GM21447 (cell line): Measurements from ENCODE around the gene WDR26.
A peak's percentile ranks its signal among the peaks of the same experiment; 100 is the strongest.
"Not testable (repeated sequence)": the region's sequence is repeated elsewhere in the genome, so short reads cannot be mapped to it uniquely, and the experiment has no call there.

ENCODE experiments used
- ATAC-seq: cut with Tn5 transposase; IDR thresholded peaks from one replicate; pipeline ENCODE4 v1.9.1; 2021; ENCODE audit not compliant: unreplicated experiment

The WDR26 gene

DNA sequence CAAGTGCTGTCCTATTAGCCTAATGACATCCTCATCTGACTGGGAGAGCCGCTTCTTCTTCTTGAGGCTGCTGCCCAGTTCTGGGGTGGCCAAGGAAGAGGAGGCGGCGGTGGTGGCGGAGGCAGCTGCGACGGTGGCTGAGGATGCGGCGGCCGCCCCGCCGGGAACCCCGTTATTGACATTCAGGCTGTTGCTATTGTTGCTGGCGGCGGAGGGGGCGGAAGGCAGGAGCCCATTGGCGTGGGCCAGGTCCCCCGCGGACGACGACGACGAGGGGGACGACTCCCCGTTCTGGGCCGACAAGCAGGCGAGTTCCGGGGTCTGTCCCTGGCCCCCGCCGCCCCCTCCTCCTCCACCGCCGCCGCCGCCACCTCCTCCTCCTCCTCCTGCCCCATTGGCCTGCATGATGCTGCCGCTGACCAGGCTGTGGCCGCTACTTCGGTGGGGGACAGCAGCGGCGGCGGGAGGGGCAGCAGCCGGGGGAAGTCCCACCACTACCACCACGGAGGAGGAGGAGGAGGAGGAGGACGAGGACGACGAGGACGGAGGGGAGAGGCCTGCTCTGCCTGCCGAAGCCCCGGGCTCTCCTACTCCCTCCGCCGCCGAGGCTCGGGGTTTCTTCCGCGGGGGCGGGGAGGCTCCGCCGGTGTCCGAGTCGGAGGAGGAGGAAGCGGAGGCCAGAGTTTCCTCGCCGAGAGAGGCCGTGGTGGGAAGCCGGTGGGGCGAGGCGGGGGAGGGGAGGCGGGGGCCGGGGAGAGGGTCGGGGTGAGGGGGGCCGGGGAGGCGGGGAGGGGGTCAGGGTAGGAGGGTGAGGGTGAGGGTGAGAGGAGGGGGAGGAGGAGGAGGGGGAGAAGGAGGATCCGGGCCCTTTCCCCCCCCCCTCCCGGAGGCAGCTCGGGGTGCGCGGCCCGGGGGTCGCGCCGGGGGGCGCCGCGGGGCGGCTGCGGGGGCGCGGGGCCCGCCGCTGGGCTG is 610 bp downstream of the WDR26 start:
- ATAC-seq, result no peak

DNA sequence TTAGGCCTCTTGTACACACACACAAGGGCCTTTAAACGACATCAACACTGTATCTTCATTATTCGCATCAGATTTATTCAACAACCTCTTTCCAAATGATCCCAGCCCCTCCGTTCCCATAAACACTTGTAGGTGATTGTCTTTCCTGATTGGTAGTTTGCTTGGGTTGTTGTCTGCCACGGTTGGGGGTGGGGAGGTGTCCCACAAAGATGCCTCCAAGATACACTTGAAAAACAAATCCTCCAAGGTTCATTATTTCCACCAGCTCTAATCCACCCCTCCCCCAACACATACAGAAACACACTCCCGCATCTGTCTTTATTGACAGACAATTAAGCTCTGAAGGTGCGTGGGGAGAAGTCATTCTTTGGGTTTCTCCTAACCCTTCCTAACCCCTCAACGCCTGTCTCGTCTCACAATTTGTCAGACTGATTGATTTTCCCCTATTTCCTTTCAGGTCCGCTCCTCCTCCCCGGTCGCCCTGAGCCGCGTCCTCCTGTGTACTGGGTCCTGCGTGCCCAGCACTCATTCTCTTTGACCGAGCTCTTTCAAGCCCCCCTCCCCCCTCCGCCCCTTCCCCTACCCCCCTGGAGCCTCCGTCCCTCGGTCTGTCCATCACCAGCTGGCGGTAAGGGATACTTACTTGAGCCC is 1.4 kb downstream of the WDR26 start:
- no peak for ATAC-seq

DNA sequence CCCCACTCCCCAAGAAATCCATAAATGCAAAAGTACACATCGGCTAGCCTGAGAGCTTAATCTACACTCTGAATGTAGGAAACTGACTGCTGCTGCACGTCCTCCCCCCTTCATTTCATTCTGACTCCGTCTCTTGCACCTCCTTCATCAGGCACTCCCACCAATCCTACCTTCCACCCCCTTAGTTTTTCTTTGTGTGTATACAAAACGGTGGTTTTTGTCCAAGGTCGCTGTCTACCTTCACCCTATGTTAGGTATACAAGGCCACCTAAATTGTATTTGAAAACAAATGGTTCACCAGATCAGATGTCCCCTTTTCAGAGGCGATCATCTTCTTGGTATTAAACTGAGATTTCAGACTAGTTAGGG is 1.9 kb downstream of the WDR26 start:
- ATAC-seq, result no peak

DNA sequence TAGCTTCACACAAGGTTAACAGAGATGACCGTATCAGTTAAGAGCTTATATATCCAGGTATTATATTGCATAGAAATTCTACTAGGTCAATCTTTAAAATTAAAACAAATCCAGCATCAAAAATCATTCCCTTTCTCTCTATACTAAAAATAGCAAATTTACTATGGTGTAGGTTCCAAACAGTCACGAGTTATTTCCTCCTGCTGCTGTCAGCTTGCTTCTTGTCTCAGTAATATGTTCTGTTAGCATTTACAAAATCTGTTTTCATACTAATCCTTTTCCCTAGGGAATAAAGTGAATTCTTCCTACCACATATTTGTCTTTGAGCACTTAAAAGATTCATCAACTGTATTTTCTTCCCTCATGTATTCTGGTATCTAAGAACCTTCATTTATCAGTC is 2.5 kb downstream of the WDR26 start:
- ATAC-seq, result no peak

DNA sequence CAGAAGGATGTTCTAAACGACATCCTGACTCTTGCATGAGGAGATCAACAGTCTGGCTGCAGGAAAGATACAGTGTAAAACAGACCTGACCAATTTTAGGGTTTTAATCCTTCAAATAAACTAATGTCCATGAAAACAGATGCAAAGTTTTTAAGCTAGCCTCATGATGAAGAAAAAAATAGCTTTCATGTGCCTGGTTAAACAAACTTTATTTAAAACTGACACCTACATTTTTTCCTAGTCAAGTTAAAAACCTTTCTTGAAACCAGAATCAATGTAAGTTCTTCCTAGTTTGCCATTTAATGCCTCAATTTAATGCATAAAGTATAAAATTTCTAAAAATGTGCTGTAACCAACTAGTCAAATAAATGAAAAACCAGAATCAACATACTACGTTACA is 2.9 kb downstream of the WDR26 start:
- ATAC-seq, result no peak

DNA sequence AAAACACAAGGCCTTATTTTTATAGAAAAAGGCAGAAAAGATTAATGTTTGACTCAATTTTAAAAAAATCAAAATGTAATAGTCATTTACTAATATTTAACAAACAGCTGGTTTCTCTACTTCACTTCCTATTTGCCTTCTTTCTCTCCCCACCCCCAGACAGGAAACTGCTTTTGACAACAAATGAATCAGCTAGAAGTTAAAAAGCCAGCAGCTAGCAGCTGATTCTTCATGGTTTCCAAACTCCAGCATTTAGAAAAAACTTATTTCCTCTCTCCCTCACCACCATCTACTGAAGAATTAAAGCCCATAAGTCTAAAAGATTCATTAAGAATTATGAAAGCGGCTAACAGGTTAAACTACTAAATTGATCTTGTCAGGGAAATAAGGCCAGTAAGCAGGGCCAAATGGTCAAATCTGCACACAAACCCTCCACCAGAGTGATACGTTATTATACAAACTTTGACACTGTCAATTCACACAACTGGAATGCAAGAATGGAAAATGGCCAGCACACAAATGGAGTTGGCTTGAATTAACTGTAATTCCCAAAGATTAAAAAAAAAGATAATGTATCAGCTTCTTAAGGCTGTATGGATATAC is 4.0 kb downstream of the WDR26 start:
- peak; percentile 29 for ATAC-seq

DNA sequence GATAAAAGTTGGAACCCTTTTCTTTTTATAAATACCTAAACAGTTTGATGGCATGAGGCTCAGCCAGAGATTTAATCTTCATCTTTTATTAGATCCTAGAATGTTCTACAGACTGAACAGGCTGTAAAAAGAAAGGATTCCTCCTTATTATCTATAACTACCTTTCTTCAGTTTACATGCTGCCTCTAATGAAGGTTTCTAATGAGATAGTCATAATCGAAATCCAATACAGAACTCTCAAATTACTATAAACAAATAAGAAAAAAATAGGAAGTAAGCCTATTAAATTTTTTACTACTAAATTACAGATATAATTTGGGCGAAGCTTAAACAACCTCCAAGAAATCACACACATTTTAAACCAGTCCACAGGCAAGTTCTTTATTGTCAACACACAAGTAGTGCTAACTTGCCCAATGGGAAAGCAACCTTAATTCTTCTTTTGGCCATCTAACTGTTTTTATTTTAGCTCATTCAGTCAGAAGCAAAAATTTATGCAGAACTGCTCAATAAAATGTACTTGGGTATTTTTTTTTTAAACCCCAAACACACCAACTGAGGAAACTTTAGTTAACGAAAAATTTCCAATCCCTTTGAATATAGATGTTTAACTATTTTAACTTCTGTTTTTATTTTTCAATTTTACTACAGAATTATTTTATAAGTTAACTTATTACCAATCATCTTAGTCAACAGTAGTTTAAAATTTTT is 4.8 kb downstream of the WDR26 start:
- ATAC-seq, result no peak

DNA sequence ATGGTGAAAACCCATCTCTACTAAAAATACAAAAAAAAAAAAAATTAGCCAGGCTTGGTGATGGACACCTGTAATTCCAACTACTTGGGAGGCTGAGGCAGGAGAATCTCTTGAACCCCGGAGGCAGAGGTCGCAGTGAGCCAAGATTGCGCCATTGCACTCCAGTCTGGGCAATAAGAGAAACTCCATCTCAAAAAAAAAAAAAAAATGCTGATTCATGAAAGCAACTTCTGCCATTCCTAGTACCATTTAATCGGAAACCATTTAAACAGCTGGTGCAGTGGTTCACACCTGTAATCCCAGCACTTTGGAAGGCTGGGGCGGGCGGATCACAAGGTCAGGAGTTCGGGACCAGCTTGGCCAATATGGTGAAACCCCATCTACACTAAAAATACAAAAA is 5.9 kb downstream of the WDR26 start:
- not testable (repeated sequence) for ATAC-seq

DNA sequence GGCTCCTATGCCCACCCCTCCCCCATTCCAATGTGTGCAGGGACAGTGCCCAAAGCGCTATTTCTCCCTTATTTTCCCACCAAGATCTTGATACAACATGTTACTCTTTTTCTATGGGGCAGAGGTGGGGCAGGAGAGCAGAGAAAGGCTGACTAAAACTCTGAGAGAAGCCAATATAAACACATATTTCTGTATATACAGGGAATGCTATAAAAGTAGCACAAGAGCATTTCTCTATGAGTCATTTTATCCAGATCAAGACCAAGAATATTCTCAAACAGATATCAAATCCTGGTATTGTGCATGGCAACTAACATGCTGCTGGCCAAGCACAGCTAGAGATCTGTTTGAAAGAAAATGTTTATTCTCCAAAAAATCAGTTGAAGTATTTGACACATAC is 7.3 kb downstream of the WDR26 start:
- no peak for ATAC-seq

DNA sequence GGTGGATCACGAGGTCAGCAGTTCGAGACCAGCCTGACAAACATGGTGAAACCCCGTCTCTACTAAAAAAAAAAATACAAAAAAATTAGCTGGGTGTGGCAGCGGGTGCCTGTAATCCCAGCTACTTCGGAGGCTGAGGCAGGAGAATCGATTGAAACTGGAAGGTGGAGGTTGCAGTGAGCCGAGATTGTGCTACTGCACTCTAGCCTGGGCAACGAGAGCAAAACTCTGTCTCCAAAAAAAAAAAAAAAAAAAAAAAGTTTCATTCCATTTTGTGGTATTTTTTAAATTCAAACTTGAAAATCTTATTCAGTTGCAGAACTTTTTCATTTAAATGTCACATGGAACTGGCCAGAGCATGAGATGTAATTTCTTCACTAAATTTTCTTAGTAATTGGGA is 7.7 kb downstream of the WDR26 start:
- ATAC-seq, result not testable (repeated sequence)

DNA sequence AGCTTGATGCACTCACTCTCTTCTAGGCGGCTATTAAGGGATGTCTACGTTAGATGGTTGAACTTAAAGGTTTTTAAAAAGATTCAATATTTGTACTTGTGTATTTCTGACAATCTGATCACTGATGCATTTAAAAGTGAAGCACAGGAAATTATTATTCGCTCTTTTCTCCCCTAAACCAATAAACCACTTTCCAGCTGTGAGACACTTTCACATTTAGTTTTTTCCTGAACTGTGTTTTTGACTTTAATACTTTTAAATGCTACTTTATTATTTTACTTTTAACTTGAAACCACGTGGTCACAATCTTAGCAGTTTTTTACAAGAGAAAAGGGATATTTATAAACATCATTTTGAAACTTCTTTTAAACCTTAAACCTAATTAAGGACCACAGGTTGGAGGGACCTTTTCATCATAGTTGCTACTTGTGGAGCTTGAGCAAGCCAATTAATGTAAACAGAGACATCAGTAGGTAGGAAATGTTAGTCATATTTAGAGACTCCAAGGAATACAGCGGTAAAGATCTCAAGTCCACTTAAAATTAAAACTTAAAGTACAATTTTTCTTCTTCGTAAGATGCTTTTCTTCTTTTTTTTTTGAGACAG is 9.2 kb downstream of the WDR26 start:
- ATAC-seq, result no peak

DNA sequence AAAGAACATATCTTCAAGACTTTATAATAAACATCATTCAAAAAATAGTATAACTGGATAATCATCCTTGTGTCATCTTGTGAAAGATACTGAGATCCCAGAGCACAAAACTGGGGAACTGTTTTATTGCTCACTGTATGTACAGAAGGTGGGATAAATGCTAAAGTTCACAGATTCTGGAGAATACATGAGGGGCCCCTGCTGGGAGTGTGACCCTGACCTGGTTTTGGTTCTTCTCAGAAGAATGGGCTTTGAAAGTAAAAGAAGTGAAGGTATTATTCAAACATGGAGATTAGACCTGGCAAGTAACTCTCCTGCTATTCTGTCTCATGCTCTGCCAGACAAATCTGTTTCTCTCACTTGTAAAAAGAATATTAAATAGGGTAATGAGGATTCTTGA is 14.5 kb downstream of the WDR26 start:
- ATAC-seq, result no peak

DNA sequence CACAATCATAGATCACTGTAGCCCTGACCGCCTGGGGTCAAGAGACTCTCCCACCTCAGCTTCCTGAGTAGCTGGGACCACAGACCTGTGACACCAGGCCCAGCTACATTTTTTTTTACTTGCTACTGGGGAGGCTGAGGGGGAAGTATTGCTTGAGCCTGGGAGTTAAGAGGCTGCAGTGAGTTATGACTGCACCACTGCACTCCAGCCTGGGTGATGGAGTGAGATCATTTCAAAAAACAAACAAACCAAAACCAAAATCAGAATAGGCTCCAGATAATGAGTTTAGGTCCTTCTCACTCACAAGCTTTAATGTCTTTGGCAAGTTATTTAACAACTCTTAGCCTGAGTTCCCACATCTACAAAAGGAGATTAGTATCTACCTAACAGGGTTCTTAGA is 22.8 kb downstream of the WDR26 start:
- ATAC-seq, result no peak

DNA sequence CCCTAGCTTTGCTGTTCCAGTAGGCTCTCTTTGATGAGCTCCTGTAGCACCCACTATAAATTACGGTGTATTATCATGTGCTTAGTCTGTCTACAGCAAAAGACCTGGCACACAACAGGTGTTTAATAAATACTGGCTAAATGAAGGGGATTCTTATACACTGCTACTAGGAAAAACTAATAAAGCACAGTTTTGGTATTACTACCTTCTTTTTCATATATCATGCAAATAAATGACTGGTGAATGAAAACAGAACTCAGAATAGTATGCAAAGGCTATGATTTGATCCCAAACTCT is 26.4 kb downstream of the WDR26 start:
- no peak for ATAC-seq

DNA sequence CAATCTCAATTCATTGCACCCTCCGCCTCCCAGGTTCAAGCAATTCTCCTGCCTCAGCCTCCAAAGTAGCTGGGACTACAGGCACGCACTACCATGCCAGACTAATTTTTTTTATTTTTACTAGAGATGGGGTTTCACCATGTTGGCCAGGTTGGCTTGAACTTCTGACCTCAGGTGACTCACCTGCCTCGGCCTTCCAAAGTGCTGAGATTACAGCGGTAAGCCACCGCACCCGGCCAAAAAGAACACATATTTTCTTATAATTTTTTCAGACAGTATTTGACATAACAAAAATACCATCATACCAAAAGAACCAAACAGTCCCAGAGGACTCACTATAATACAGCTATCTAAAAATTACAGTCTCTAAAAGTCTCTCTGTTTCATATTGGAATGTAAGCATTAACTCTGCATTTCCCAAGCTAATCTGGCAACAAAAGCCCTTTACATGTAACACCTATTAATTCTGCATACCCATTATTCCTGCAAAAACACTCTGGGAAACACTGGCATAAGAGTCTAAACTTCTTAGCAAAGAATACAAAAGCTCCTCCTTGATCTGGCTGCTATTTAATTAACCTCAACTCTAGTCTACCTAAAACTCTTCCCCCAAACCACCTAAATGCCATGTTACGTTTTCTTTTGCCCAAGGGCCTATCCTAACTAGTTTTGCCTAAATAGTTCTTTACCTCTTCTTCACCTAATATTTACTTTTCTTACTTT is 26.9 kb downstream of the WDR26 start:
- ATAC-seq, result no peak

DNA sequence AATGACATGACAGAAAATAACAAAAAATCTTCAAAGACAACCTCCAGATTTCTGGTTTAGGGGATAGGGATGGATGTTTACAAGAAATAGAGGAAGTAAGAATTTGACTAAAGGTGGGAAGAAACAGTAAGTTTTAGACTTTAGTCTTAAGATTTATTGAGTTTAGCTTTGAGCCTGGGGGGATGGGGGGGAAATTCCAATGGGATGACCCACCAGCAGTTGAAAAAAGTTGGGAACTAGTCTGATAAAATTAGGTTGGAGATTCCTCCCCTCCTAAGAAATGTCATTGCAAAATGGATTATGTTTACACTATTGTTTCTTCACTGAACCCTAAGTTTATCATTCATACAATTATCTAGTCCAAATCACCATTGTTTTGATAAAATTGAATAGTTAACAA is 28.4 kb downstream of the WDR26 start:
- ATAC-seq, result no peak

DNA sequence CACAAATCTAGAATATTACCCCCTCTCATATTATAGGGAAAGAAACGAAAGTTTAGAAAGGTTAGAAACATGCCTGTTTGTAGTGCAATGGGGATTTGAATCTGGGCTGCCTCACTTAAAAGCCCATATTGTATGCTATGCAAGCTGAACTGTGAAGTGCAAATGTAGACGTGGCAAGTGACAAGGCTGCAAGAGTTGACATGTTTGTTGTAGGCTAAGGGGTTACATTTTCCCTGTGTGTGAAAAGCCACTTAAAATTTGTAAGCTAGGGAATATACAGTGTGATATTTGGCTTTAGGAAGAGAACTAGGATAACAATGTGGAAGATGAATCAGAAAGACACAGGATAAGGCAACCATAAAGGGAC is 29.0 kb downstream of the WDR26 start:
- no peak for ATAC-seq

DNA sequence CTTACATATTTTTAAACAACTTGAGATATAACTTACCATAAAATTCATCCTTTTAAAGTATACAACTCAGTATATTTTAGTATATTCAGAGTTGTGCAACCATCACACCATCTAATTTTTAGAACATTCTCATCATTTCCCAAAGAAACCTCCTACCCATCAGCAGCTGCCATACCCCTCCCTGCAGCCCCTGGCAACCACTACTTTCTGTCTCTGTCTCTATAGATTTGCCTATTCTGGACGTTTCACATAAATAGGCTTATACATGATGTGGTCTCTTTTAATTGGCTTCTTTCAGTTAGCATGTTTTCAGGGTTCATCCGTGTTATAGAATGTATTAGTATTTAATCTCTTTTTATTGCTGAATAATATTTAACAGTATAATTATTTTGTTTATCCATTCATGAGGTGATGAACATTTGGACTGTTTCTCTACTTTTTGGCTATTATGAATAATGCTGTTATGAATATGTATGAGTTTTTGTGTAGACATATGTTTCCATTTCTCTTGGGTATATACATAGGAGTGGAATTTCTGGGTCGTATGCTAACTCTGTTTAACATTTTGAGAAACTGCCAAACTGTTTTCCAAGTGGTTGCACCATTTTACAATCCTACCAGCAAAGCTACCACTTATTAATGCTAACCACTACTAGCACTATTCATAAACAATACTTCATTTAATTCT is 29.5 kb downstream of the WDR26 start:
- ATAC-seq, result no peak

DNA sequence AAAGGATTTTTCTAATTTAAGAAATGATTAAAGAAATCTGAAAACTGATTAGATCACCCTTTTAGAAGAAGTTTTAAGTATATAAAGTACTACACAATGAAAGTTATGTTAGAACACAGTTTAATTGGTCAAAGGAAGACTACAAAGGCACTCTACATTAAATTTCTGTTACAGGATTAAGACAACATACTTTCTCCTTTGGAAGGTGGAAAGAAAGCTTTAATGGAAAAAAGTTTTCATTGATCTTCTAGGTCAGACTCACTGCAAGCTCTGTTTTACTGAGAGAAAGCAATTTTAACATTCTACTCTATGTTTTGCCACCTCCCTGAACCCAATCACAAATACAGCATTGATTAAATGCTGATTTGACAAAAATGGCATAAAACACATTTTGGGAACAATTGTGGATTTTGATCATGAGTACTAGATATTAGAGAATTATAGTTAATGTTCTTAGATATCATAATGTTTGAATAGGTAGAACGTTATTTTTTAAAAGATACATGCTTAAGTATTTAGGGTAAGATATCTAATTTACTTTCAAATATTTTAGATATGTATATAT is 32.0 kb downstream of the WDR26 start:
- no peak for ATAC-seq

DNA sequence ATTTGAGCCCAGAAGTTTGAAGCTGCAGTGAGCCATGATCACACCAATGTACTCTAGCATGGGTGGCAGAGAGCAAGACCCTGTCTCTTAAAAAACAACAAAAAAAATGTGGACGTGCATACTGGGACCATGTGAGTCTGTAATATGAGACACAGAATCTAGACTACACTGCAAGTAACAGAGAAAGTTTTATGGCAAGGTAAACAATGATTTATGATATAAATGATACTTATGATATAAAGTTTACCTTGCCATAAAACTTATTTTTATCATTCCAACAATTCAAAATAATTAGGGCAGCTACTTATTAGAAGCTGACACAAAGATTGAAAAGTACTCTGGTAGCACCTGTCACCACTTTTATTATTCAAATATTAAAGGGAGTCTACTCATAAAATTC is 34.7 kb downstream of the WDR26 start:
- ATAC-seq, result no peak
